ENCODE results near the gene HYCC2. TPM values are rescaled to one million over a fixed set of nuclear protein-coding genes. Genes with fewer than 3 reads are reported as not detected.
"Not testable (repeated sequence)": the region's sequence is repeated elsewhere in the genome, so short reads cannot be mapped to it uniquely, and the experiment has no call there.

Gene HYCC2
- total RNA-seq, 3 donors from 2014 or later = 16.4 to 38.7 (median 24.1) TPM

DNA sequence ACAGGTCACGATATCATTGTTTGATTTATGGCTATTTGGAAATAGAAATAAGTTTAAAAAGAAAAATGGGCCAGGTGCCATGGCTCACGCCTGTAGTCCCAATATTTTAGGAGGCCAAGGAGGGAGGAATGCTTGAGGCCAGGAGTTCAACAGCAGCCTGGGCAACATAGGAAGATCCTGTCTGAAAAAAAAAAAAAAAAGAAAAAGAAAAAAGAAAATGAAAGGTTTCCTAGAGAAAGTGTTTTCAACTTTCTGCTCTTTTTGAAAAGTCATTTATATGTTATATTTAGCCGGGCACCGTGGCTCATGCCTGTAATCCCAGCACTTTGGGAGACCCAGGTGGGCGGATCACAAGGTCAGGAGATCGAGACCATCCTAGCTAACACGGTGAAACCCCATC, 3.5 kb upstream of the HYCC2 start:
- intact Hi-C loops (cut with DNase I; ENCODE audit: low total_unique reads) = no loop called here
- Histone ChIP-seq H3K4me3 (no peak overlapping the region), H3K36me3 (no peaks in the 10 kb centered on the region), H3K27ac (no peak overlapping the region), H3K27me3 (no peaks in the 10 kb centered on the region), H3K4me1 (peaks cover 0 to 8% of the 10 kb centered on the region in 2 donors), H3K9me3 (no peaks in the 10 kb centered on the region)
- TF ChIP-seq POLR2A (IDR thresholded peaks at IDR 0.05) (no peak), POLR2AphosphoS5 (IDR thresholded peaks at IDR 0.05) (no peak), CTCF (IDR thresholded peaks at IDR 0.05) (no peak)
- DNase-seq (ENCODE audit: low spot score in 2 of 2) = no peak

DNA sequence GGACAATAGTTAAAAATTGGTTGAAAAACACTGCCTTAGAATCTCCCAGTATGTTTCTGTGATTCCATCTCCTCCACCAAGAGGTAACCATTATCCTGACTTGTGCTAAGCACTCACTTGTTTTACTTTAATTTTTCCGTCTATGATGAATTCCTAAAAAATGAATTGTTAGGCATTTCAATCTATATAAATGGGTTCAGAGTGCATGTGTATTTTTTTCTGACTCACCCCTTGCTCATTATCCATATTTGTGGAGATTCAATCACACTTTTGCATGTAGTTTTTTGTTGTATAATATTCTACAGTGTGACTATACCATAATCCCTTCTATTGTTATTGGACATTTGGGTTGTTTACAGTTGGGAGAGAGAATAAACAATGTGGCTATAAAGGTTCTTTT, 1.6 kb upstream of the HYCC2 start:
- no peak overlapping the region for H3K27ac ChIP-seq
- no peaks in the 10 kb centered on the region for H3K27me3 ChIP-seq
- DNase-seq (ENCODE audit: low spot score in 2 of 2) = no peak
- H3K4me3 ChIP-seq = no peak overlapping the region
- TF ChIP-seq POLR2A (IDR thresholded peaks at IDR 0.05) (no peak), CTCF (IDR thresholded peaks at IDR 0.05) (no peak), POLR2AphosphoS5 (IDR thresholded peaks at IDR 0.05) (no peak)
- H3K36me3 ChIP-seq = no peaks in the 10 kb centered on the region
- H3K9me3 ChIP-seq = no peaks in the 10 kb centered on the region
- peaks cover 0 to 12% of the 10 kb centered on the region in 2 donors for H3K4me1 ChIP-seq
- intact Hi-C loops (cut with DNase I; ENCODE audit: low total_unique reads) = no loop called here

- intact Hi-C loops (cut with DNase I; ENCODE audit: low total_unique reads) = no loop called here
Observed at GRCh38 chr2:201072201-201072530, 695 bp upstream of the HYCC2 start.

DNA sequence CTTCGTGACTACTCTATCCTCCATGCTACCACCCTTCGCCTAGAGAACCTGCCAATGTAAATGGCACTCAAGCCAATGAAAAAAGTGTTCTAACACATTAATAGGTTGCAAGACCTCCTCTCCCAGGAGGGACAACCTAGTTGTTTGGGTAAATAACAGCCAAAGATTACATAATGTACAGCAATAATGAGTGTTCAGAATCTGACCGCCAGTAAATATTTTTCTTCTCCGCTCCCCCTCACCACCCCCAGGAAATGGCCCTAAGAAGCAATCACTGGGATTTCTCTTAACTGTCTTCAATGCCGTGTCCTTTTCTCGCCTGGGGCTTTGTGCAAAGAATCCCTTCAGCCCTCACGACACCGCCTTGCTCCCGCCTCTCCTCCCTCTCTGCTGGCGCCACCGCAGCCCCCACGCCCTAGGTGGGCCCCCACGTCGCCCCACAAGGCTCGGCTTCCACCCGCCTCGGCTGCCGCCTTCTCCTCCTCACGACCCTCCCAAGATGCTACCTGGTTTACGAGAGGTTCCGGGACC, 458 bp downstream of the HYCC2 start:
- Histone ChIP-seq H3K9me3 (no peaks in the 10 kb centered on the region), H3K4me3 (peak overlapping the region; percentile 88 to 95 (median 93)), H3K36me3 (no peaks in the 10 kb centered on the region), H3K27ac (peak overlapping the region; percentile 86 to 90), H3K27me3 (no peaks in the 10 kb centered on the region), H3K4me1 (peaks cover 0 to 12% of the 10 kb centered on the region in 2 donors)
- intact Hi-C loops (cut with DNase I; ENCODE audit: low total_unique reads) = no loop called here
- TF ChIP-seq POLR2AphosphoS5 (IDR thresholded peaks at IDR 0.05) = no peak
- TF ChIP-seq CTCF (IDR thresholded peaks at IDR 0.05) = no peak
- no peak for TF ChIP-seq POLR2A (IDR thresholded peaks at IDR 0.05)
- no peak for DNase-seq (ENCODE audit: low spot score in 2 of 2)

More at GRCh38 chr2:201072201-201072530, 695 bp upstream of the HYCC2 start:
- peak overlapping the region; percentile 86 to 90 for H3K27ac ChIP-seq
- peaks cover 0 to 12% of the 10 kb centered on the region in 2 donors for H3K4me1 ChIP-seq
- no peaks in the 10 kb centered on the region for H3K27me3 ChIP-seq
- no peak for DNase-seq (ENCODE audit: low spot score in 2 of 2)
- H3K4me3 ChIP-seq = peak overlapping the region; percentile 88 to 95 (median 93)
- no peaks in the 10 kb centered on the region for H3K36me3 ChIP-seq
- no peak for TF ChIP-seq POLR2A (IDR thresholded peaks at IDR 0.05)
- TF ChIP-seq POLR2AphosphoS5 (IDR thresholded peaks at IDR 0.05) = no peak
- TF ChIP-seq CTCF (IDR thresholded peaks at IDR 0.05) = no peak
- no peaks in the 10 kb centered on the region for H3K9me3 ChIP-seq

- no peak for TF ChIP-seq CTCF (IDR thresholded peaks at IDR 0.05)
- TF ChIP-seq POLR2AphosphoS5 (IDR thresholded peaks at IDR 0.05) = no peak
- no peak for TF ChIP-seq POLR2A (IDR thresholded peaks at IDR 0.05)
- intact Hi-C loops (cut with DNase I; ENCODE audit: low total_unique reads) = no loop called here
- DNase-seq (ENCODE audit: low spot score in 2 of 2) = no peak
- no peak overlapping the region for H3K27ac ChIP-seq
- peaks cover 0 to 4% of the 10 kb centered on the region in 2 donors for H3K4me1 ChIP-seq
- no peaks in the 10 kb centered on the region for H3K36me3 ChIP-seq
- H3K9me3 ChIP-seq = no peaks in the 10 kb centered on the region
- no peaks in the 10 kb centered on the region for H3K27me3 ChIP-seq
- no peak overlapping the region for H3K4me3 ChIP-seq
Observed at GRCh38 chr2:201064797-201065329, 6.6 kb downstream of the HYCC2 start.

DNA sequence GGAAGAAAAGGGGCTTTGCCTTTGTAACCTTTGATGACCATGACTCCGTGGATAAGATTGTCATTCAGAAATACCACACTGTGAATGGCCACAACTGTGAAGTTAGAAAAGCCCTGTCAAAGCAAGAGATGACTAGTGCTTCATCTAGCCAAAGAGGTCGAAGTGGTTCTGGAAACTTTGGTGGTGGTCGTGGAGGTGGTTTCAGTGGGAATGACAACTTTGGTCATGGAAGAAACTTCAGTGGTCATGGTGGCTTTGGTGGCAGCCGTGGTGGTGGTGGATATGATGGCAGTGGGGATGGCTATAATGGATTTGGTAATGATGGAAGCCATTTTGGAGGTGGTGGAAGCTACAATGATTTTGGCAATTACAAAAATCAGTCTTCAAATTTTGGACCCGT, 8.0 kb downstream of the HYCC2 start:
- H3K36me3 ChIP-seq; H3K27me3 ChIP-seq; DNase-seq (ENCODE audit: low spot score in 2 of 2); H3K4me1 ChIP-seq; H3K27ac ChIP-seq; H3K4me3 ChIP-seq; intact Hi-C loops (cut with DNase I; ENCODE audit: low total_unique reads); H3K9me3 ChIP-seq: not testable (repeated sequence)

Measured in breast epithelium (tissue), 4 donors.